Endothelial cell of umbilical vein (primary cell): Measurements from ENCODE around the gene FAM3A. TPM values are rescaled to one million over a fixed set of nuclear protein-coding genes. Genes with fewer than 3 reads are reported as not detected.

Experiments
- BruUV-seq: library from RNA; stranded (reverse); fragments of 400-500 nt; replicated peaks from 2 replicates; lab custom pipeline; 2021; lab: Mats Ljungman, UMichigan
- CTCF ChIA-PET: fragments of 300-600, 350-600 bp; sonication (Branson Sonifier 250); formaldehyde crosslinking; loops from one replicate; lab custom pipeline; 2021; ENCODE audit warnings: antibody characterized with exemption, inconsistent platforms; lab: Charles Lee
- POLR2A ChIA-PET: fragments of 300-600, 350-600 bp; sonication (Branson Sonifier 250); formaldehyde crosslinking; loops from one replicate; lab custom pipeline; 2021; ENCODE audit warnings: antibody characterized with exemption, inconsistent platforms; lab: Charles Lee
- DNase-seq: peaks from one replicate; pipeline ENCODE4 v3.0.0-alpha.2; 2011; ENCODE audit warnings: low read depth, low spot score
- FAIRE-seq: peaks from 2 replicates; lab custom pipeline; 2011; peaks lifted over from hg19 to GRCh38; lab: Jason Lieb, UNC
- H2AFZ ChIP-seq: 2 replicates; pipeline ENCODE4 v1.6.0; 2012; ENCODE audit warnings: low read depth, low read length, control low read depth, inconsistent platforms
- H3K27ac ChIP-seq: 2 replicates; pipeline ENCODE4 v1.5.1; 2011; ENCODE audit warnings: low read depth, mild to moderate bottlenecking, control low read depth, low read length, moderate library complexity; ENCODE audit not compliant: insufficient read depth
- H3K27me3 ChIP-seq, 2 experiments: 2 replicates each; pipeline versions ENCODE4 v1.6.0 to v1.6.1; 2011; ENCODE audit warnings: low read length in 2 of 2, mixed read lengths in 1 of 2; ENCODE audit not compliant: control insufficient read depth in 2 of 2, insufficient read depth in 2 of 2
- H3K36me3 ChIP-seq, 2 experiments: 2 replicates in 1 of 2; 3 replicates in 1 of 2; pipeline ENCODE4 v1.5.1; 2011; ENCODE audit warnings: low read length in 2 of 2, mild to moderate bottlenecking in 1 of 2, moderate library complexity in 1 of 2; ENCODE audit not compliant: control insufficient read depth in 2 of 2, insufficient read depth in 2 of 2; ENCODE audit errors: extremely low read depth in 1 of 2
- H3K4me1 ChIP-seq: 3 replicates; pipeline ENCODE4 v1.5.1; 2011; ENCODE audit warnings: mild to moderate bottlenecking, low read length; ENCODE audit not compliant: control insufficient read depth, insufficient read depth; ENCODE audit errors: extremely low read depth
- H3K4me2 ChIP-seq: 2 replicates; pipeline ENCODE4 v1.6.1; 2011; ENCODE audit warnings: low read length, control low read depth, mixed read lengths; ENCODE audit not compliant: insufficient read depth
- H3K4me3 ChIP-seq, 3 experiments: fragments of 200-600 bp in 1 of 3; sonication (generic), shearing (Covaris generic) in 1 of 3; replicated peaks in 1 of 3; 2 replicates each; pipeline ENCODE4 v1.5.1; 2011 to 2016; ENCODE audit warnings: control low read depth in 3 of 3, low read length in 3 of 3, mild to moderate bottlenecking in 2 of 3, inconsistent platforms in 1 of 3, low read depth in 1 of 3, moderate library complexity in 1 of 3; ENCODE audit not compliant: insufficient read depth in 1 of 3
- H3K79me2 ChIP-seq: 2 replicates; pipeline ENCODE4 v1.6.0; 2012; ENCODE audit warnings: low read length, inconsistent platforms; ENCODE audit not compliant: control insufficient read depth, insufficient read depth
- H3K9ac ChIP-seq: replicated peaks from 2 replicates; pipeline ENCODE3; 2011; ENCODE audit warnings: low read length, control low read depth; ENCODE audit not compliant: insufficient read depth; ENCODE audit errors: extremely low read depth
- H3K9me1 ChIP-seq: replicated peaks from 3 replicates; pipeline ENCODE4 v1.6.0; 2011; ENCODE audit warnings: mild to moderate bottlenecking, low read length; ENCODE audit not compliant: control insufficient read depth, insufficient read depth; ENCODE audit errors: extremely low read depth
- H3K9me3 ChIP-seq: replicated peaks from 2 replicates; pipeline ENCODE4 v1.5.1; 2012; ENCODE audit warnings: low read length, inconsistent platforms; ENCODE audit not compliant: control insufficient read depth, insufficient read depth
- H4K20me1 ChIP-seq: replicated peaks from 2 replicates; pipeline ENCODE3; 2011; ENCODE audit warnings: mild to moderate bottlenecking, low read length; ENCODE audit not compliant: control insufficient read depth, insufficient read depth; ENCODE audit errors: extremely low read depth
- CTCF ChIP-seq, 2 donors: IDR thresholded peaks; 1 replicate in 1 of 2; 2 replicates in 1 of 2; pipeline ENCODE4 v1.5.1; 2011; ENCODE audit warnings: low read length in 2 of 2, mild to moderate bottlenecking in 2 of 2, moderate library complexity in 2 of 2, control low read depth in 1 of 2, inconsistent platforms in 1 of 2, low read depth in 1 of 2; ENCODE audit not compliant: insufficient read depth in 1 of 2; ENCODE audit errors: extremely low read depth in 1 of 2
- EZH2 ChIP-seq: IDR thresholded peaks from 2 replicates; pipeline ENCODE4 v1.6.1; 2012; ENCODE audit warnings: borderline replicate concordance, low read depth, mild to moderate bottlenecking, moderate library complexity, low read length, inconsistent platforms; ENCODE audit not compliant: severe bottlenecking
- FOS ChIP-seq: IDR thresholded peaks from 2 replicates; pipeline ENCODE4 v1.6.1; 2011; ENCODE audit warnings: mild to moderate bottlenecking, low read length, moderate library complexity, borderline replicate concordance; ENCODE audit not compliant: insufficient read depth
- GATA2 ChIP-seq: IDR thresholded peaks from 2 replicates; pipeline ENCODE4 v1.7.0; 2011; ENCODE audit warnings: low read depth, mild to moderate bottlenecking, moderate library complexity, mixed read lengths, low read length; ENCODE audit not compliant: insufficient read length, insufficient read depth
- JUN ChIP-seq: IDR thresholded peaks from 2 replicates; pipeline ENCODE4 v1.6.1; 2011; ENCODE audit warnings: borderline replicate concordance, low read depth; ENCODE audit not compliant: insufficient read length, insufficient read depth
- MAX ChIP-seq: IDR thresholded peaks from 2 replicates; pipeline ENCODE4 v1.6.1; 2011; ENCODE audit not compliant: insufficient read depth, insufficient read length
- MYC ChIP-seq: IDR thresholded peaks from one replicate; pipeline ENCODE4 v1.6.1; 2011; ENCODE audit warnings: mild to moderate bottlenecking, low read depth, low read length
- POLR2A ChIP-seq: IDR thresholded peaks from 2 replicates; pipeline ENCODE4 v1.6.1; 2012; ENCODE audit warnings: low read depth, mild to moderate bottlenecking, control low read depth, low read length
- POLR2AphosphoS5 ChIP-seq: IDR thresholded peaks from 2 replicates; pipeline ENCODE4 v1.6.1; 2012; ENCODE audit warnings: low read depth, mild to moderate bottlenecking, control low read depth, low read length, moderate library complexity; ENCODE audit not compliant: insufficient read depth
- dilution Hi-C: fragments of 300-500 bp; cut with MboI; formaldehyde crosslinking; loops from one replicate; pipeline ENCODE4 v1.15.0; 2019; ENCODE audit warnings: low sequenced_read_pairs; ENCODE audit not compliant: extremely low pct_ligation_motif_present
- intact Hi-C: fragments of 100-400 bp; cut with micrococcal nuclease; formaldehyde crosslinking; loops from one replicate; pipeline ENCODE4 v1.10.0; 2022
- polyA plus RNA-seq, 4 experiments: library from polyadenylated mRNA; depleted of rRNA in 3 of 4; stranded (reverse) in 3 of 4; unstranded in 1 of 4; fragments of >200 nt; gene quantifications; 2 replicates each; pipeline versions ENCODE4 v1.2.1 to v1.2.3, GENCODE V29; 2011 to 2012; ENCODE audit warnings: missing spikeins in 1 of 4
- total RNA-seq: library from RNA; stranded (reverse); gene quantifications from 2 replicates; pipeline ENCODE4 v1.2.3, GENCODE V29; 2021

Gene FAM3A
- total and polyA plus RNA-seq, 2 donors (not counting 3 experiments of a cell fraction or from before 2014, with no cell fraction given), result 32.0 to 42.9 TPM

DNA sequence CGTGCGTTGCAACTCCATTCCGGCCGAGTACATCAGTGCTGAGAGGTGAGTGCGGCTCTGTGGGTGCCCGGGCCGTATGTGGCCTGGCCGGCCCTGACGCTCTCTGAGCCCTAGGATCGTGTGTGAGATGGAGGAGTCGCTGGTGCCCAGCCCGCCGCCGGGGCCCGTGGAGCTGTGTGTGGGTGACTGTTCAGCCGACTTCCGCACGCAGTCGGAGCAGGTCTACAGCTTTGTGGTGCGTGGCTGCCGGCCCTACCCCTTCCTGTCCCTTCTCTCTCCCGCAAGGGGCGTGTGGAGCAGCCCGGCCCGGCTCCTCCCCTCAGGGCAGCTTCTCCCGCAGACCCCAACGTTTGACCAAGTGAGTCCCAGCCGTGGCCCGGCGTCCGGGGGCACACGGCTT is 50.0 kb downstream of the FAM3A start:
- dilution Hi-C loops (no loop called here), intact Hi-C loops (no loop called here)
- Histone ChIP-seq H3K4me3 (no peak overlapping the region), H3K27ac (no peak overlapping the region), H3K4me2 (no peak overlapping the region), H3K27me3 (no peaks in the 10 kb centered on the region), H3K79me2 (peaks cover 3% of the 10 kb centered on the region), H2AFZ (no peak overlapping the region), H3K36me3 (peaks cover 0 to 48% of the 10 kb centered on the region in 2 experiments), H3K9ac (no peak overlapping the region), H4K20me1 (no peaks in the 10 kb centered on the region), H3K9me3 (no peaks in the 10 kb centered on the region), H3K4me1 (no peaks in the 10 kb centered on the region), H3K9me1 (no peaks in the 10 kb centered on the region)
- ChIA-PET CTCF (no interaction called here), POLR2A (no interaction called here)
- no TSS peak for BruUV-seq
- no peak for DNase-seq
- FAIRE-seq, result no peak
- TF ChIP-seq FOS, result no peak
- TF ChIP-seq POLR2AphosphoS5, result no peak
- TF ChIP-seq CTCF (IDR thresholded peaks at IDR 0.05; ENCODE audit: extremely low read depth in 1 of 2, insufficient read depth in 1 of 2, low read depth in 1 of 2, low read length in 2 of 2), result no peak
- no peak for TF ChIP-seq GATA2
- no peak for TF ChIP-seq EZH2
- TF ChIP-seq POLR2A, result no peak
- no peak for TF ChIP-seq MYC
- no peak for TF ChIP-seq JUN
- no peak for TF ChIP-seq MAX
